Astrocyte (in vitro differentiated cells and primary cell): ENCODE results near the gene POLN. TPM values are rescaled to one million over a fixed set of nuclear protein-coding genes. Genes with fewer than 3 reads are reported as not detected.

ENCODE experiments used
- DNase-seq: peaks from one replicate; pipeline ENCODE4 v3.0.0-alpha.2; 2010; ENCODE audit warnings: low read depth
- FAIRE-seq: peaks from 2 replicates; lab custom pipeline; 2011; peaks lifted over from hg19 to GRCh38; lab: Jason Lieb, UNC
- H2AFZ ChIP-seq: 2 replicates; pipeline ENCODE4 v1.6.0; 2012; ENCODE audit warnings: low read depth, low read length, inconsistent platforms
- H3K27ac ChIP-seq: 2 replicates; pipeline ENCODE4 v1.5.1; 2011; ENCODE audit warnings: low read depth, low read length, inconsistent platforms
- H3K27me3 ChIP-seq: 2 replicates; pipeline ENCODE4 v1.6.0; 2011; ENCODE audit warnings: low read length, inconsistent platforms; ENCODE audit not compliant: insufficient read depth
- H3K36me3 ChIP-seq: 2 replicates; pipeline ENCODE4 v1.5.1; 2011; ENCODE audit warnings: low read length, inconsistent platforms; ENCODE audit not compliant: insufficient read depth
- H3K4me1 ChIP-seq: 2 replicates; pipeline ENCODE4 v1.5.1; 2011; ENCODE audit warnings: low read length, inconsistent platforms; ENCODE audit not compliant: insufficient read depth
- H3K4me2 ChIP-seq: 2 replicates; pipeline ENCODE4 v1.6.0; 2012; ENCODE audit warnings: low read length, inconsistent platforms
- H3K4me3 ChIP-seq: 2 replicates; pipeline ENCODE4 v1.5.1; 2011; ENCODE audit warnings: low read depth, mild to moderate bottlenecking, low read length, inconsistent platforms; ENCODE audit not compliant: insufficient read depth
- H3K79me2 ChIP-seq: 2 replicates; pipeline ENCODE4 v1.6.0; 2012; ENCODE audit warnings: mild to moderate bottlenecking, low read length, inconsistent platforms; ENCODE audit not compliant: insufficient read depth
- H3K9ac ChIP-seq: 2 replicates; pipeline ENCODE4 v1.6.0; 2012; ENCODE audit warnings: mild to moderate bottlenecking, low read length, inconsistent platforms
- H3K9me3 ChIP-seq: 2 replicates; pipeline ENCODE4 v1.5.1; 2012; ENCODE audit warnings: low read depth, mild to moderate bottlenecking, low read length, inconsistent platforms; ENCODE audit not compliant: insufficient read depth
- H4K20me1 ChIP-seq: 2 replicates; pipeline ENCODE4 v1.6.0; 2012; ENCODE audit warnings: low read length, inconsistent platforms; ENCODE audit not compliant: insufficient read depth
- H3K27ac Mint-ChIP-seq: one replicate; pipeline ENCODE4 v1.8.0; 2021; ENCODE audit warnings: mild to moderate bottlenecking, mixed read lengths; ENCODE audit not compliant: unreplicated experiment
- H3K27me3 Mint-ChIP-seq: one replicate; pipeline ENCODE4 v1.8.0; 2021; ENCODE audit warnings: low read depth, mixed read lengths; ENCODE audit not compliant: unreplicated experiment
- H3K36me3 Mint-ChIP-seq: one replicate; pipeline ENCODE4 v1.8.0; 2021; ENCODE audit warnings: low read depth, mixed read lengths; ENCODE audit not compliant: unreplicated experiment
- H3K4me1 Mint-ChIP-seq: one replicate; pipeline ENCODE4 v1.8.0; 2021; ENCODE audit warnings: low read depth, mixed read lengths; ENCODE audit not compliant: unreplicated experiment
- H3K4me3 Mint-ChIP-seq: one replicate; pipeline ENCODE4 v1.8.0; 2021; ENCODE audit warnings: mild to moderate bottlenecking, moderate library complexity, mixed read lengths; ENCODE audit not compliant: unreplicated experiment
- H3K9me3 Mint-ChIP-seq: one replicate; pipeline ENCODE4 v1.8.0; 2021; ENCODE audit warnings: mild to moderate bottlenecking, mixed read lengths; ENCODE audit not compliant: unreplicated experiment
- EZH2 ChIP-seq: IDR thresholded peaks from 2 replicates; pipeline ENCODE4 v1.6.1; 2012; ENCODE audit warnings: mild to moderate bottlenecking, low read length, inconsistent platforms; ENCODE audit not compliant: insufficient read depth
- total RNA-seq: library from RNA; stranded (reverse); gene quantifications from 2 replicates; pipeline ENCODE4 v1.2.1, GENCODE V29; 2021
- TF ChIP-seq, protein P1 (sequence below): IDR thresholded peaks from 2 replicates; pipeline ENCODE4 v1.5.1; 2011; ENCODE audit warnings: low read depth, mild to moderate bottlenecking, inconsistent platforms, low read length, moderate library complexity; ENCODE audit not compliant: insufficient read depth

The POLN gene
- total RNA-seq, 1 donor from 2014 or later, result 3.1 TPM

DNA sequence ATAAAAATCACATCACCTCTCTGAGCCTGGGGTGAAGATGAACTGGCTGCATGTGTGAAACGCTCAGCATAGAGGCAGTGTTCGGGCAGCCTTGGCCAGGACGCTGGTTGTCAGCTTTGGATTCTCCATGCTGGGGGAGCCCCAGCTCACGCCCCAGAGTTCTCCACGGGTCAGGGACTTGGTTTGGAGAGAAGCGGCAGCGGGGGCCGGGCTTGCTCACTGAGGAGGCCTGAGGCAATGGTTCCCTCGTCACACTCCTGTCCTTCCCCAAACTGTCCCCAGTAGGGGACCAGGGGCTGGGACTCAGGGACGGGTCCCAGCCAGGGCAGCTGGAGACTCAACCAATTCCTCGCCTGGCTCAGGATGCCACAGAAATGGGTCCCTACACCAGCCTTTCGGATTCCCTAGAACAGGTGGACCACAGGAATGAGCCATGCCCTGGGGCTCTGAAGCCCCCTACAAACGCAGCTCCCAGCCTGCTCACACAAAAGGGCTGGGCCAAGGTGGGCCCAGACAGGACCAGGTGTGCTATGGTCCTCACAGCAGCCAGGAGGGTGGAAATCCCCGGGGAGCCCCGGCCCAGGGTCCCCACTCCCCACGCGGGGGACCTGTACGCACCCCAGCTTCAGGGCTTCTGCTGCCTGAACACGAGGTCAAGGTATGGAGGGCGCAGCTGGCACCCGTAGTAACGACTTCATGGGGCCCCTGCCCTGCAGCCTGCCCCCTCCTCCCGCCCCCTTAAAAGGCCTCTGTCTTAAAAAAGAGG lies 18.6 kb upstream of the POLN start:
- H3K27ac Mint-ChIP-seq, result no peak overlapping the region
- H4K20me1 ChIP-seq, result peaks cover 57% of the 10 kb centered on the region
- TF ChIP-seq, protein P1, sequence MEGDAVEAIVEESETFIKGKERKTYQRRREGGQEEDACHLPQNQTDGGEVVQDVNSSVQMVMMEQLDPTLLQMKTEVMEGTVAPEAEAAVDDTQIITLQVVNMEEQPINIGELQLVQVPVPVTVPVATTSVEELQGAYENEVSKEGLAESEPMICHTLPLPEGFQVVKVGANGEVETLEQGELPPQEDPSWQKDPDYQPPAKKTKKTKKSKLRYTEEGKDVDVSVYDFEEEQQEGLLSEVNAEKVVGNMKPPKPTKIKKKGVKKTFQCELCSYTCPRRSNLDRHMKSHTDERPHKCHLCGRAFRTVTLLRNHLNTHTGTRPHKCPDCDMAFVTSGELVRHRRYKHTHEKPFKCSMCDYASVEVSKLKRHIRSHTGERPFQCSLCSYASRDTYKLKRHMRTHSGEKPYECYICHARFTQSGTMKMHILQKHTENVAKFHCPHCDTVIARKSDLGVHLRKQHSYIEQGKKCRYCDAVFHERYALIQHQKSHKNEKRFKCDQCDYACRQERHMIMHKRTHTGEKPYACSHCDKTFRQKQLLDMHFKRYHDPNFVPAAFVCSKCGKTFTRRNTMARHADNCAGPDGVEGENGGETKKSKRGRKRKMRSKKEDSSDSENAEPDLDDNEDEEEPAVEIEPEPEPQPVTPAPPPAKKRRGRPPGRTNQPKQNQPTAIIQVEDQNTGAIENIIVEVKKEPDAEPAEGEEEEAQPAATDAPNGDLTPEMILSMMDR, result no peak
- no peak for TF ChIP-seq EZH2

GRCh38 chr4:2259541-2260343 lies 17.8 kb upstream of the POLN start:
- peaks cover 64% of the 10 kb centered on the region for H4K20me1 ChIP-seq
- no peaks in the 10 kb centered on the region for H3K27me3 ChIP-seq
- H3K9ac ChIP-seq, result peak overlapping the region; percentile 93
- H3K27ac ChIP-seq, result no peak overlapping the region
- Mint-ChIP-seq H3K4me1 (peaks cover 3% of the 10 kb centered on the region), H3K9me3 (no peaks in the 10 kb centered on the region), H3K27me3 (peaks cover 3% of the 10 kb centered on the region), H3K4me3 (peak overlapping the region; percentile 82), H3K27ac (peak overlapping the region; percentile 41), H3K36me3 (peaks cover 8% of the 10 kb centered on the region)
- H2AFZ ChIP-seq, result no peak overlapping the region
- H3K4me2 ChIP-seq, result peak overlapping the region; percentile 93
- FAIRE-seq (no peak), DNase-seq (no peak)
- peak overlapping the region; percentile 71 for H3K4me3 ChIP-seq
- no peaks in the 10 kb centered on the region for H3K36me3 ChIP-seq
- no peak for TF ChIP-seq EZH2
- TF ChIP-seq, protein P1, result no peak
- peaks cover 54% of the 10 kb centered on the region for H3K79me2 ChIP-seq
- no peaks in the 10 kb centered on the region for H3K9me3 ChIP-seq
- H3K4me1 ChIP-seq, result peaks cover 29% of the 10 kb centered on the region

More for the DNA sequence above, 18.6 kb upstream of the POLN start:
- peak overlapping the region; percentile 71 for H3K4me3 ChIP-seq
- peaks cover 50% of the 10 kb centered on the region for H3K79me2 ChIP-seq
- H3K9ac ChIP-seq, result peak overlapping the region; percentile 93
- peaks cover 7% of the 10 kb centered on the region for H3K27me3 Mint-ChIP-seq
- peaks cover 4% of the 10 kb centered on the region for H3K36me3 Mint-ChIP-seq
- peaks cover 26% of the 10 kb centered on the region for H3K4me1 ChIP-seq
- H3K36me3 ChIP-seq, result no peaks in the 10 kb centered on the region
- no peaks in the 10 kb centered on the region for H3K9me3 ChIP-seq
- peak overlapping the region; percentile 41 for H2AFZ ChIP-seq
- H3K9me3 Mint-ChIP-seq, result no peaks in the 10 kb centered on the region
- peak overlapping the region; percentile 53 for H3K27ac ChIP-seq
- peak overlapping the region; percentile 93 for H3K4me2 ChIP-seq
- peaks cover 3% of the 10 kb centered on the region for H3K4me1 Mint-ChIP-seq
- no peak for FAIRE-seq
- no peaks in the 10 kb centered on the region for H3K27me3 ChIP-seq
- H3K4me3 Mint-ChIP-seq, result peak overlapping the region; percentile 82
- no peak for DNase-seq
